Embryonic facial prominence (tissue), 1 donor: ENCODE data around the gene ATXN1.
"Not testable (repeated sequence)": the region's sequence is repeated elsewhere in the genome, so short reads cannot be mapped to it uniquely, and the experiment has no call there.

ENCODE experiments used
- DNase-seq: peaks from one replicate; pipeline ENCODE4 v3.0.0-alpha.2; 2016; ENCODE audit errors: extremely low spot score

Gene ATXN1

DNA sequence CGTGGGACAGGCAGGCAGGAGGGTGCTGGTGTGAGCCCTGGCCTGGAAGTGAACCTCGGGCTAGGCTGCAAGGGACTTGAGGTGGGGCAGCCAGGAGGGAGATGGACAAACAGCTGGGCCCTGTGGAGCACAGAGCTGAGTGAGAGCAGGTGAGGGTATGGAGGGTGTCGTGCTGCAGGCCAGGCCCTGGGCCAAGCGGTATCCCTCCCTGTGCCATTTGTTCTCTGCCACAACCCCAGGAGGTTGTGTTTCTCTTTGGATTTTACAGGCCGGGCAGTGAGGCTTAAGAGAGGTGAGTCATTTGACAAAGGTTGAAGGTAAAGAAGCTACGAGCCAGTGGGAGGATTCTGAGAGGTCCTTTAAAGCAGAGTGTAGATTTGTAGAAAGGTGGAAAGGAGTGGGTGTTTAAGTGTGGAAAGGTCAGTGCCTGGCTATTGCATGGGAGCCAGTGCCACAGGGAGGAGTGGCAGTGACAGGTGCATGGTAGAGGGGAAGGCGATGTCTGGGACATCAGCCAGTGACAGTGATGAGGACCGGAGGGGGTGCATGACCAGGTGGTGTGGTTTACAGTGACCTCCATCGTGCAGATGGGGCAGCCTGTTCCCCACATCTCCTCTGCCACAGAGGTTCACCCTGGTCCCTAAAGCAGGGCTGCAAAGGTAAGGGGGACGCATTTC is 483.1 kb downstream of the ATXN1 start:
- DNase-seq = no peak

DNA sequence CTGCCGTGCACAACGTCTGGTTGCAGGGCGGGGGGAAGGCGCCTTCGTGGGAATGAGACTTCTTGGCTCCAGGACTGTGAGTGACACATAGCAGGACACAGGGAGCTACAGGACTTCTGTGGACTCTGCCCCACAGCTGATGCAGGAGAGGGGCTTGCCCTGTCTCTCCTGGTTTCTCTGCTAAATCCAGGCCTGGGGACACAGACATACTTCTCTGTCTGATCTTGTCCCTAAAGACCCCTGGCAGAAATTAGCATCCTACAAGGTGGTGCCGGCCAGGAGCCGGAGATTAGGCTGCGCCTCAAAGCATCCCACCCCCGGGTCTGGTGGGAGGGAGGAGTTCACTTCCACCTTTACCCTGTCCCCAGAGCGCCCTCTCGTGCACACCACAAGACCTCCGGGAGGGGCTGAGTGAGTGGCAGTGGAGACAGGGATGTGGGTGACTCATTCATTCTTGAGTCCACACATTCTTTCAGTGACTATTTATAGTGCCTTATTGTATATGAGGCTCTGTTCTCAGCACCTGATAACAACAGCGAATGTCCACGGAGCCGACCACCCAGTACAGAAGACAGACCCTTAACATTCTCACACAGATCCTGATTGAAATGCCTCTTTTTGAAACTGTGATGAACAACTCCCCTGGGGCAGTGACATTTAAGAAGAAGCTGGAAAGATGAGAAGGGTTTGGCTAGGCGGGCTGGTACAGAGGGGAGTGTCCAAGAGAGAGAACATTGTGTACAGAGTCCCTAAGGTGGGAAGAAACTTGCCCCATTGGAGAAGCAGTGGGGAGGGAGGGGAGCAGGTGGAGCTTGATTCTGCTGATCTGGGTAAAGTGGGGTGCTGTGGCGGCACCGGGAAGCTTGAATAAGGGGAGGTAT is 483.9 kb downstream of the ATXN1 start:
- DNase-seq = no peak

DNA sequence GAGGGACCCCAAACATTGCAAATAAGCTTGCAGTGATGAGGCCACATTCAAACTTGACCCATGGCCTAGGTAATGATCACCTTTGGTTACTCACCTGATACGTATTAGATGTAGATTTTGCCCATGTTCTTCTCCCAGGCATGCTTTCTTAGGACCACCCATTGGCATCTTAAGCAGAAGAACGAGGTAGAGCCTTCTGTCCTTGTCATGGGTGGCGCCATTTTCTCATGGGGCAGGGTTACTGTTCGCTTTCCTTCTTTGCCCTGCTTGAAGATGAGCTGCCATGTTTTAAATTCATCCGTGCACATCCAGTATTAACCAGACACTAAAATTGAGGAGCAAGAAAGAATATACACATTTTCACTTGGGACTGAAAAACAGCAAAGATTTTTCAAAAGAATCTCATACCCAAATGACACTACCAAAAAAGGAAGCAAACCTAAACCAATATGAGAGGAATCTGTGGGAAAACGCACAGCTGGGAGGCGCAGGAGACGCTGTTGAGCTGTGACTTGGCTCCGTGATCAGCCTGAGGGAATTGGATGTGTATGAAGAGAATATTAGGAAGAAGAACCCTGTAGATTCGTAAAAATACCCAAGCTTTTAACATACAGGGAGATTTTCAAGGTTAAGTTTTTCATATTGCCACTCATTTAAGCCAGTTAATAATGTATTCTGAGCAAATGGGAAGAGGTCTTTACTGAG is 486.2 kb downstream of the ATXN1 start:
- no peak for DNase-seq

DNA sequence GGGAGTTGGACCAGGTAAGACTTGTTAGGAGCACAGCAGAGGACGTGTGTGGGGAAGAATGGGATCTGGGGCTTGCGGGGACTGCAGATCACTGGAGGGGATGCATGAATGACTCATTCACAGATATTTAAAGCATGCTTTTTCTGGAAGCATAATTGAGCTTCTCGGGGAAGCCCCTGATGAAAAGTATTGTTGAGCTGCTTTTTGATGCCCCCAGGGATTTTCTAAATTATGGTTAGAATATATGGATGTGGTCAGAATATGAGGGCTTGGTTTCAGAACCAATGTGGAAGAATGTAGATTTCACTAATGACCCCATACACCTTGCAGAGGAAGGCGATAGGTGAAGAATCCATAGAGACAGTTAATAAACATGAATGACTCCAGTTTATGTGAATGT is 486.8 kb downstream of the ATXN1 start:
- no peak for DNase-seq

DNA sequence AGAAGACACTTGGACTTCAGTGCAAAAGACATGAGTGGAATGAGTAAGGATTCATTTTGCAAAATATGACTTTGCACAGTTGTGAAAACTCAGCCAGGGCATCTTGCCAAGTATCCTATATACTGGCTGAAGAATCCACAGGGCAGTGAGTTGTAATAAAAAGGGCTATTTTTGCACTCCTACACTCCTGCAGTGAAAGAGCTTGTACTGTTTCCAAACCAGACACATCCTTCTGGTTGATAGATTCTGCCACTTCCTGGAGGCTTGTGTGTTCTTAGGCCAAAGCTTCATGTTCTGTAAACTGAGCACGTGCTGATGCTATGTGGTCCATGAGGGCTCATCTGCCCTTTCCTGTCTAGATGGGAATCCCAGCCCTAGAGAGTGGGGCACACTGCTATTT is 488.0 kb downstream of the ATXN1 start:
- no peak for DNase-seq

DNA sequence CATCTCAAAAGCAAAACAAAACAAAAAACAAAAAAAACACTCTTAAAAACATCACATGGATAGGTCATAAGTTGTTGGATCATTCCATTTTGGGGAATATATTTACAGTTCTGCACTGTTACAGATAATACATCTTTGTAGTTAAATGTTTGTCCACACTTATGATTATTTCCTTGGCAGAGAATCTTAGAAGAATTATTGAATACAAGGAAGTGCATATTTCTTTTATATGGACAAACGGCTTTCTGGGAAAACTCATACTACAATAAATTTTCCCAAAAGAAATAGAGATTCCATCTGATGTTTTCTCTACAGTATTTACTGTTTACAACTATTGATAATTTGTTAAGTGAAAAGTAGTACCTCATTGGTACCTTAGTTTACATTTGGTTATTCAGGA is 489.1 kb downstream of the ATXN1 start:
- no peak for DNase-seq

DNA sequence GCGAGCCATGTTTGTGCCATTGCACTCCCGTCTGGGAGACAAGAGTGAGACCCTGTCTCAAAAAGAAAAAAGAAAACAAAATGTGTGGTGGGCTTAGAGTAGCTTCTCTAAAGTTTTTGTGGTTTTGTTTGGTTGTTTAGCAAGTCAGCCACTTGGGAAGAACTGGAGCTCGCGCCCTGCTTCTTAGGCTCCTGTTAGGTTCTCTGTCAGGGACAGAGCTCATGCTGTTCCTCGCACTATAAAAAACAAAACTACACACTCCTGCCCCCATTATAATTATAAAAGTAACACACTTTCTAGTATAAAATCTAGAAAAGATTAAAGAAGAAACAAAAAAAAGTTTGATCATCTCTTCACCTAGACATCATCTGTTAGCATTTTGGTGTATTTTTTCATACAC is 489.8 kb downstream of the ATXN1 start:
- no peak for DNase-seq

- no peak for DNase-seq
Observed at GRCh38 chr6:16270178-16270794, 491.0 kb downstream of the ATXN1 start.

DNA sequence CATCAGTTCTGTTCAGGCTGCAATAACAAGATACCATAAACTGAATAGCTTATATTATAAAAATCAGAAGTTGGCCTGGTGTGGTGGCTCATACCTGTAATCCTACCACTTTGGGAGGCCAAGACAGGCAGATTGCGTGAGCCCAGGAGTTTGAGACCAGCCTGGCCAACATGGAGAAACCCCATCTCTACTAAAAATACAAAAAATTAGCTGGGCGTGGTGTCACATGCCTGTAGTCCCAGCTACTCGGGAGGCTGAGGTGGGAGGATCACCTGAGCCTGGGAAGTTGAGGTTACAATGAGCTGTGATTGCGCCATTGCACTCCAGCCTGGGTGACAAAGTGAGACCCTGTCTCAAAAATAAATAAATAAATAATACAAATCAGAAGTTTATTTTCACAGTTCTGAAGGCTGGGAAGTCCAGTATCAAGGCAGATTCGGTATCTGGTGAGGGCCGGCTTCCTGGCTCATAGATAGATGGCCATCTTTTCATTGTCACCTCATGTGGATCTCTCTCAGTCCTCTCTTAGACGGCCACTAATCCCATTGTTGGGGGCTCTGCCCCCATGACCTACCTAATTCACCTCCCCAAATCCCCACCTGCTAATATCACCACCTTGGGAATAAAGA is 491.7 kb downstream of the ATXN1 start:
- DNase-seq = not testable (repeated sequence)

DNA sequence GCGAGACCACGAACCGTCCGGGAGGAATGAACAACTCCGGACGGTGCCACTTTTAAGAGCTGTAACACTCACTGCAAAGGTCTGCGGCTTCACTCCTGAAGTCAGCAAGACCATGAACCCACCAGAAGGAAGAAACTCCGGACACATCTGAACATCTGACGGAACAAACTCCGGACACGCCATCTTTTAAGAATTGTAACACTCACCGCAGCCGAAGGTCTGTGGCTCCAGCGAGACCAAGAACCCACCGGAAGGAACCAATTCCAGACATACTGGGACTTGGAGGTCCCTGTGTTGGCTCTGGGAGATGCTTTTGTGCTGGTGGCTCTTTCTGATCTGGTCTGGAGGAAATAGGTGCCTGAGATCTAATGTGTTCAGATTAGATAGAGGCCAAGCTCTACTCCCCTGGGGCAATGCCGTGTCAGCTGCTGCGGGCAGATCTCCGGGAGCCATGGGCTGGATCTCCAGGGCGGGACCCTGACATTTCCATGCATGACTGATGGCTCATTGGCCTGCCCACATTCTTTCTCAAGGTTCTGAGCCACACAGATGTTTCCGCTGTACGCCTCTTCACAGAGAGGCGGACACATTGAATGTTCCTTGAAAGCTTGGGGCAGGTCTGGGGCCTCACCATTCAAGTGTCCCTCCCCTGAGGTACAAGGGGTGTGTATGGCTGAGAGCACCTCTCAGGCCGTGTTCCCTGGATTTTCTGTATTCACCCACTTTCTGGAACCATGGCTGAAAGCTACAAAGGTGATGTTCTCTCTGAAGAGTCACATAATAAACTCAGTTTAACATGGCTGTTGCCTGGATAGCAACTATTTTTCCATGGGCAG is 493.6 kb downstream of the ATXN1 start:
- no peak for DNase-seq

- DNase-seq = no peak
Observed at GRCh38 chr6:16265351-16266341, 495.6 kb downstream of the ATXN1 start.

DNA sequence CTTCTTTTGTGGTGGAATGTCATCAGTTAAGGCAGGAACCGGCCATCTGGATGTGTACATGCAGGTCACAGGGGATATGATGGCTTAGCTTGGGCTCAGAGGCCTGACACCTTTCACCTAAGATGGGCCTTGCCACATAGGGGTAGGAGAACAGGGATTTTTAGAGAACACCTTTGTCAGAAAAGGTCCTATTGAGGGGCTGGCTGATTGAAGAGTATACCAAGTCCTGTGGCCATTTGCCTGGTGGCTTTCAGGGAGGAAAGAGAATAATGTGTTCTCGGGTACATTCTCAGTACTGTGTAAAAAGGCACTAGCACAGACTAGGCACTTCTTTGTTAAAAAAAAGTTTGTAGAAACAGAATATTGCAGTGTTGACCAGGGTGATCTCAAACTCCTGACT is 496.5 kb downstream of the ATXN1 start:
- no peak for DNase-seq

GRCh38 chr6:16263464-16264099 is 497.7 kb downstream of the ATXN1 start:
- DNase-seq = not testable (repeated sequence)

- DNase-seq = not testable (repeated sequence)
Observed at GRCh38 chr6:16262773-16263172, 498.5 kb downstream of the ATXN1 start.

DNA sequence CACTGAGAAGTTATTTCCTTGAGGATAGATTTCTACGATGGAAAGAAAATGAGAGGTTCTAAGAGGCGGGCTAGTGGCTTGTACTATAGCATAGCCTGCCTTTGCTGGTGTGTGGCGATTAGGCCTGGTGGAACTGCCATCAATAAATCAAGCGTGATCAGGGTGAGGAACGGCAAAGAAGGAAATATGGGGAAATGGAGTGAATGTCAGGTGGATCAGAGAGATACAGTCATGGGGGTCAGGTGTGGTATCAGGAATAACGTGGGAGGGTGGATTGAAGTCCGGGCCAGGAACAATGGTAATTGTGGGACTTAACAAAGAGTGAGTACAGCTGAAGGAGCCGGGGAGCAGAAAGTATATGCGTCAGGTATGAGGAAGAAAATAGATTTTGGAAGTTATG is 500.7 kb downstream of the ATXN1 start:
- DNase-seq = not testable (repeated sequence)

DNA sequence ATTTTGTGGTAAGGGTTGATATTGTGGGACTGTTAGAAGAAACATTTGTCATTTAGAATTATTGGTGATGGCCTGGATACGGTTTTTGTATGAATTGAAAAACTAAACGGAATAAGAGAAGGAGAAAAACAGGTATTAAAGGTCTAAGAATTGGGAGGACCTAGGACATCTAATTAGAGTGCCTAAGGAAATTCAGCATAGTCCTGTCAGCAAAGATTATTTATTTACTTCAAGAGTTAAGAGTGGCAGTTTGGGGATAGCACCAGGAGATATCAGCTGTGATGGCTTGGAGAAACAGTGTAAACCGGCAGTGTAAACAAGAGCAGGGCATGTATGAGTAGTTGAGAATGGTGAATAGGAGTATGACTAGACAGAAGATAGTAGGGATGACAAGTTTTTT is 501.7 kb downstream of the ATXN1 start:
- DNase-seq = not testable (repeated sequence)

DNA sequence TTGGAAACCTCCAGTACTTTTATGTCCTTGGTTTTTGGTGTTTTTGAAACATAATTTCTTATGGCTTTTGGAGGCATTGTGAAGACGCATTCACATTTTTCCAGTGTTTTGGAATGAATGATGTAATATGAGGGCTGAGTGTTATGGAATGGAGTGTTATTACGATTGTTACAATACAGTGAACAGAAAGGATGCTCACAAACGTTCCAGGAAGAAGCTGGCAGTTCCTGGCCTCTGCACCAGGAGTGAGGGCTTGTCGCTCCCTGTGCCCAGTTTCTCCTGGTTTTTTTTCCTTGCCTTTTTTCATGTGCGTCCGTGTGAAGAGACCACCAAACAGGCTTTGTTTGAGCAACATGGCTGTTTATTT is 502.6 kb downstream of the ATXN1 start:
- no peak for DNase-seq

- DNase-seq = no peak
Observed at GRCh38 chr6:16257999-16258708, 503.1 kb downstream of the ATXN1 start.
